Left lobe of liver (tissue), 2 donors: ENCODE data around the gene TMEM175. TPM values are rescaled to one million over a fixed set of nuclear protein-coding genes. Genes with fewer than 3 reads are reported as not detected.

Source experiments
- ATAC-seq: fragments of 200-7000 bp; cut with Tn5 transposase; one replicate; pipeline ENCODE4 v1.9.1; 2020; ENCODE audit warnings: mild to moderate bottlenecking, moderate library complexity
- DNase-seq: peaks from one replicate; pipeline ENCODE4 v3.0.0-alpha.2; 2020; ENCODE audit warnings: low spot score
- total RNA-seq: library from RNA; stranded (reverse); gene quantifications from one replicate; pipeline ENCODE4 v1.2.1, GENCODE V29; 2021
- donor health status: DM: no; HTN: no; CAD: no; lungs with moderate emphysema.
- donor health status: DM: no; HTN: yes; CAD: no.

TMEM175 gene
- total RNA-seq: 39.2 TPM

- peak; percentile 95 for ATAC-seq
- peak; percentile 98 for DNase-seq
Measured at GRCh38 chr4:931960-932712, at the start of gene TMEM175, which contains the start of gene GAK. Gene TMEM175 (plus strand): TSS chr4:932460. CDS start chr4:947740, 15,280 bp downstream. Gene GAK (minus strand): TSS chr4:932316. CDS start chr4:932187, 129 bp downstream.

GRCh38 chr4:882646-883045 lies 49.6 kb upstream of the TMEM175 start:
- ATAC-seq (no peak), DNase-seq (no peak)

GRCh38 chr4:883377-884095 lies 48.7 kb upstream of the TMEM175 start:
- ATAC-seq (no peak), DNase-seq (no peak)

- ATAC-seq: no peak
- no peak for DNase-seq
Measured at GRCh38 chr4:884259-884658, 48.0 kb upstream of the TMEM175 start.

GRCh38 chr4:884896-885295 lies 47.4 kb upstream of the TMEM175 start:
- ATAC-seq: no peak
- DNase-seq: no peak

GRCh38 chr4:885353-885752 lies 46.9 kb upstream of the TMEM175 start:
- ATAC-seq: no peak
- no peak for DNase-seq

- ATAC-seq (no peak), DNase-seq (no peak)
Measured at GRCh38 chr4:886244-886643, 46.0 kb upstream of the TMEM175 start.

- ATAC-seq (no peak), DNase-seq (no peak)
Measured at GRCh38 chr4:887034-887763, 45.1 kb upstream of the TMEM175 start.

- DNase-seq (no peak), ATAC-seq (no peak)
Measured at GRCh38 chr4:888029-888428, 44.2 kb upstream of the TMEM175 start.

- no peak for DNase-seq
- no peak for ATAC-seq
Measured at GRCh38 chr4:889516-889915, 42.7 kb upstream of the TMEM175 start.

GRCh38 chr4:890036-890695 lies 42.1 kb upstream of the TMEM175 start:
- ATAC-seq: no peak
- no peak for DNase-seq

- DNase-seq (no peak), ATAC-seq (peak; percentile 14)
Measured at GRCh38 chr4:891747-892146, 40.5 kb upstream of the TMEM175 start.

GRCh38 chr4:892780-893179 lies 39.5 kb upstream of the TMEM175 start:
- DNase-seq (no peak), ATAC-seq (no peak)

- DNase-seq (no peak), ATAC-seq (no peak)
Measured at GRCh38 chr4:893276-893994, 38.8 kb upstream of the TMEM175 start.

GRCh38 chr4:893995-894705 lies 38.1 kb upstream of the TMEM175 start:
- ATAC-seq (no peak), DNase-seq (no peak)

GRCh38 chr4:895596-895995 lies 36.7 kb upstream of the TMEM175 start:
- DNase-seq (no peak), ATAC-seq (no peak)

- DNase-seq: no peak
- no peak for ATAC-seq
Measured at GRCh38 chr4:896216-896615, 36.0 kb upstream of the TMEM175 start.

- DNase-seq (no peak), ATAC-seq (no peak)
Measured at GRCh38 chr4:896630-897029, 35.6 kb upstream of the TMEM175 start.

GRCh38 chr4:898123-898522 lies 34.1 kb upstream of the TMEM175 start:
- ATAC-seq: no peak
- no peak for DNase-seq
